HL-60 (cell line): ENCODE results near the gene TSPAN2.

Experiments
- POLR2AphosphoS5 ChIP-seq: IDR thresholded peaks from 2 replicates; pipeline ENCODE4 v1.6.1; 2012; ENCODE audit warnings: low read depth
- REST ChIP-seq: IDR thresholded peaks from 2 replicates; pipeline ENCODE4 v1.6.1; 2012; ENCODE audit warnings: low read depth; ENCODE audit not compliant: insufficient replicate concordance
- SPI1 ChIP-seq: IDR thresholded peaks from 2 replicates; pipeline ENCODE4 v1.6.1; 2012; ENCODE audit warnings: low read depth, mild to moderate bottlenecking, borderline replicate concordance
- TF ChIP-seq, protein P1 (sequence below): IDR thresholded peaks from one replicate; pipeline ENCODE4 v1.5.1; 2011; ENCODE audit warnings: low read length, control low read depth, inconsistent platforms; ENCODE audit not compliant: insufficient read depth

- TF ChIP-seq, protein P1, sequence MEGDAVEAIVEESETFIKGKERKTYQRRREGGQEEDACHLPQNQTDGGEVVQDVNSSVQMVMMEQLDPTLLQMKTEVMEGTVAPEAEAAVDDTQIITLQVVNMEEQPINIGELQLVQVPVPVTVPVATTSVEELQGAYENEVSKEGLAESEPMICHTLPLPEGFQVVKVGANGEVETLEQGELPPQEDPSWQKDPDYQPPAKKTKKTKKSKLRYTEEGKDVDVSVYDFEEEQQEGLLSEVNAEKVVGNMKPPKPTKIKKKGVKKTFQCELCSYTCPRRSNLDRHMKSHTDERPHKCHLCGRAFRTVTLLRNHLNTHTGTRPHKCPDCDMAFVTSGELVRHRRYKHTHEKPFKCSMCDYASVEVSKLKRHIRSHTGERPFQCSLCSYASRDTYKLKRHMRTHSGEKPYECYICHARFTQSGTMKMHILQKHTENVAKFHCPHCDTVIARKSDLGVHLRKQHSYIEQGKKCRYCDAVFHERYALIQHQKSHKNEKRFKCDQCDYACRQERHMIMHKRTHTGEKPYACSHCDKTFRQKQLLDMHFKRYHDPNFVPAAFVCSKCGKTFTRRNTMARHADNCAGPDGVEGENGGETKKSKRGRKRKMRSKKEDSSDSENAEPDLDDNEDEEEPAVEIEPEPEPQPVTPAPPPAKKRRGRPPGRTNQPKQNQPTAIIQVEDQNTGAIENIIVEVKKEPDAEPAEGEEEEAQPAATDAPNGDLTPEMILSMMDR, result no peak
- TF ChIP-seq POLR2AphosphoS5, result no peak
- TF ChIP-seq SPI1, result no peak
- TF ChIP-seq REST, result no peak
Observed at GRCh38 chr1:115138271-115138670, 49.0 kb upstream of the TSPAN2 start.
